GM21528 (cell line): ENCODE measurements around the gene EIF6.

Experiments used
- ATAC-seq: cut with Tn5 transposase; IDR thresholded peaks from one replicate; pipeline ENCODE4 v1.9.1; 2021; ENCODE audit warnings: mild to moderate bottlenecking, moderate library complexity; ENCODE audit not compliant: unreplicated experiment, low FRiP score

The EIF6 gene

DNA sequence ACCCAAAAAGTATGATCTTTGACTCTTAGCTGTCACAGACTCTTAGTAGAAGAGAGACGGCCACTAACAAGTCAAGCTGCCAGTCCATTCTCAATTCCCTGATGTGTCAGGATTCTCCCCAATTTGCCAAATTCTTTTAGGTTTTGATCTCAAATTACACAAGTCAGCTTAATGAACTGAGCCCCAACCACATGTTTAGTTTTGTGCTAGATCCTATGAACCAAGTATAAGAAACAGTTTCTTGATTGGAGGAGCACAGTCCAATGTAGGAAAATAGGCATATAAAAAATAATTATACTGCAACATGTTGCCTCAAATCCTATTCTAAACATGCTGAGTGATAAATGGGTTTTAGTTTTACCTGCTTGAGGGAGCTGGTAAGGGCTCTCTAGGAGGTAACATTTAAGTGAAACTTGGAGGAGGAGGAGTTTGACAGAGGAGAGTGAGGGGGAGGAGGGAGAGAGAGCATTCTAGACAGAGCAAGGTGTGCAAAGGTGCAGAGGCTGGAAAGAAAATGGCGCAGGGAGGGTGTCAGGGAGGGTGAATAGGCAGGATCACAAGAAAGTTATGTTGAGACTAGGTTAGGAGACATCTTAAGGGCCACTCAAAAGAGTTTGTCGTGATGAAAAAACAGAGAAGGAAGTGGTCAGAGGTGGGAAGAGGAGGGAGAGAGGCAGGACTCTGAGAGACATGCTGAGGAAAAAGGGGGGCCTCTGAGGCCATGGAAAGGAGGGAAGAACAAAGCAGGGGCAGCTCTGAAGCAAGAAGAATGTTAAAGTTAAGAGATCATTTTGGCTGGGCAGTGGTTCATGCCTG, 30.5 kb upstream of the EIF6 start:
- no peak for ATAC-seq

- ATAC-seq: no peak
These were observed 27.7 kb upstream of the EIF6 start for GRCh38 chr20:35312318-35312717.

DNA sequence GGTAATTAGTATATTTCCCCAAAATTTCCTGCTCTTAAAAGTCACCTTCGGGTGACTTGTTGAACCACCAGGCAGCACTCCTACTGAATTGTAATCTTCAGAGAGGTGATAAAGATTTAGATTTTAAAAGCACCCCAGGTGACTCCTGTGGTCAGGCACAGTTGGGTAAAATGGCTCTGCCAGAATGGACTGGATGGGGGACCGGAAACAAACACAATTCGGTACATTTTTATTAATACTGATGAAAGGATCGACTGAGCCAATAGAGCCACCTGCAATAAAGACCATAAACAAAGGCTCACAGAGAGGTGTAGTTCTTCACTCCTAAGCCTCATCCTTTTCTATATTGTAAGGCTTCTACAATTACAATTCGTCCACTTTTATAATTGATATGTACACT, 27.2 kb upstream of the EIF6 start:
- no peak for ATAC-seq

GRCh38 chr20:35311409-35311808, 26.8 kb upstream of the EIF6 start:
- ATAC-seq: no peak

DNA sequence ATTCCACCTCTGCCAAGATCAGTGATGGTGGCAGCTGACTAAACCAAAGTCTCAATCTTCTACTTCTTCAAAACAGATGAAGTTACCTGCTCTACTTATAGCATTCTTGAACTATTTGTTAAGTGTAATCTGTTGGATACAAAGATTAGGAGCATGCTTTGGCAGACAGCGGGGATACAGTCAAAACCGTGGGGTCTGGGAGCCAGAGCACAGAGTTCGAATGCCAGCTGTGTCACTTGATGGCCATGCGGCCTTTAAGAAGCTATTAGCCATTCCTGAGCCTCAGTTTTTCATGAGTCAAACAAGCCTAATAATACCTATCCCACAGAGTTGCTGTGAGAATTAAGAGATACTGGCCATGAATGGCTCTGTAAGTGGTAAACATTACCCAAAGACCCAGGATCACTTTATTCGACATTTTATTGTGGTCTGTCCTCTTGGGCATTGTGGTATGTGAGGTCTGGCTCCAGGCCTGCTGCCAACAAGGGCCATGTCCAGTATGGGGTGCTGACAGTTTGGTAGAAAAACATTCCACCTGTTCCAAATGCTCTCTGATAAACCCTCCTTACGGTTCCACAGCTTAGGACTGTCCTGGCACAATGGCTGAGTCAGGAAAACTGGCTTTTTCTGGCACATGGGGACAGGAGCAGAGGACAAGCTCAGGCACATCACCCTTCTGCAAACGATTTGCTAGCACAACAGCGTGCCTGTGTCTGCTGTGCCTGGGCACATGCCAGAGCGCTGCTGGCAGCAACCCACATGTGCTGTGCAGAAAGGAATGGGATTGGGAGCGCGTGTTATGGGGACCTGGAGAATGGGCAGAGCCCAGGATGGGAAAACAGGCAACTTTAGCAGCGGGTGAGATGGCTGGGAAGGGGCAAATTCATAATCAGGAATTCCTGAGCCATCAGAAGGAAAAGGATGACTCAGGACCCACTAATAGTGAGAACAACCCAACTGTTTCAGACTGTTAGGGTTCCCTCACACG, 23.4 kb upstream of the EIF6 start:
- ATAC-seq: no peak

GRCh38 chr20:35306931-35307517, 22.5 kb upstream of the EIF6 start:
- no peak for ATAC-seq

DNA sequence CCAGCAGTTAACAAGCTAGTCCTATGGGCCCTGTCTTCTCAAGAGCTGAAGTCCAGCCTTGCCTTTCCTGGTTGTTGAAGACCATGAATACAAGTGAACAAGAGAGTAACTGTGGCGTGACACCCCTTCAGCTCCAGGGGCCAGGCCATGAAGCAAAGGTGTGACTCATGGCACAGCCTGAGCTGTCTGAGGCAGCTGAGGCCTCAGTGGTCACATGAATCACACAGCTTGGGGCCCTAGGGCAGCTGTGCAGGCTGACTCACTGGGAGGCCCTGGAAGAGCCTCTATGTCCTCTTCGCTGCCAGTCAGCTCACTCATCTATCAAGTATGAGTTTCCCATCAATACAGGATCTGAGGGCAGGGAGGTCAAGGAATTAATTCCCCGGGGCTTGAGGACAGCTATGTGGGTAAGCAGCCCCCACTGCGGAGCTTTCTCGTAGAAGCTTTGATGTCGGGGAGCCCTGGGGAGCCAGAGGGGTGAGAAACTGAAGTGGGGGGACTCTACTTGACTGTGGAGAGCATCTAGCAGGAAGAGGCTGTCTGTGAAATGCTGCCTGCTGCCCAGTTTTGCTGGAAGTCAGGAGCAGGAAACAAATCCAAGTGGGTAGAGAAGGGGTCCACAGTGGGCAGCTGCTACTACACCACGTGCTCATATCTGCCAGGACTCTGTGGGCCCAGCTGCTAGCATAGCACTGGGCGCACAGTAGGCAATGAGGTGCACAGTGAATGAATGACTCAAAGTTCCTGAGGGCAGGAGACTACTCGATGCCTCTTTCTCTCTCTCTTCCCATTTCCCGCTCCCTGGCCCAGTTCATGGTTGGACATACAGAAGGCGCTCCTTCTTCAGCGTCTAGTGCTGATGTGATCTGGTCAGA, 21.3 kb upstream of the EIF6 start:
- no peak for ATAC-seq

DNA sequence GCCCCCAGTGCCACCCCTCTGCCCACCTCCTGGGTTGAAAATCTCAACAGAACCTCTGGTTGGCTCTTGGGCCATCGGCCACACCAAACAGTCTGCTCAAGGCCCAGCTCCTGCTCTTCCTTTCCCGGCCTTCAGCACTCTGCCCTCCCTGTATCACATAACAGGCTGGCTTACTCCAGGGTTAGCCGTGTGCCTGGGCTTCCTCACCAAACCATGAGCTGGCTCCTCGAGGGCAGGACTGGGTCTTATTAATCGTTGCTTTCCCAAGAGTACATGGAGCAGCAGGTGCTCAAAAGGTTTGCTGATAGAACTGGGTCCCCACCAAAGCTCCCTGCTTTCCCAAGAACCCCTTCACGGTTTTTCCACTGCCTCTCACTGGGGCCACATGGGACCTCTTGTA, 20.4 kb upstream of the EIF6 start:
- ATAC-seq: no peak

GRCh38 chr20:35303735-35304491, 19.3 kb upstream of the EIF6 start:
- ATAC-seq: no peak

DNA sequence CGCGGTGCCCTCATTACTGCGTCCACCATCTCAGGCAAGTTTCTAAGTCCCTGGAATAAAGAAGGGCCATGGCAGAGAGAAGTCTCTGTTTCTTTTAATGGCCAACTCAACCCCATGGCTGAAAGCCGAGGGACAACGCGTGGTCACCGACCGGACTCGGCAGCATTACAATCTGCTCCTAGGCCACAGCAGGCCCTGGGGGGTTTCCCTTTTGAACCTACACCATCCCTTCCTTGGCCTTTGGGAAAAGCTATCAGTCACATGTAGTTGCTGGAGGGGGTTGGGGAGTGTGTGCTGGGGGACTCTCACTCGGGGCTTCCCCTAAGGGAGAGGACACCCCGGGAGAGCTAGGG, 18.8 kb upstream of the EIF6 start:
- no peak for ATAC-seq

- ATAC-seq: no peak
These were observed 18.1 kb upstream of the EIF6 start for GRCh38 chr20:35302421-35303335.

GRCh38 chr20:35301426-35301825, 16.9 kb upstream of the EIF6 start:
- no peak for ATAC-seq

DNA sequence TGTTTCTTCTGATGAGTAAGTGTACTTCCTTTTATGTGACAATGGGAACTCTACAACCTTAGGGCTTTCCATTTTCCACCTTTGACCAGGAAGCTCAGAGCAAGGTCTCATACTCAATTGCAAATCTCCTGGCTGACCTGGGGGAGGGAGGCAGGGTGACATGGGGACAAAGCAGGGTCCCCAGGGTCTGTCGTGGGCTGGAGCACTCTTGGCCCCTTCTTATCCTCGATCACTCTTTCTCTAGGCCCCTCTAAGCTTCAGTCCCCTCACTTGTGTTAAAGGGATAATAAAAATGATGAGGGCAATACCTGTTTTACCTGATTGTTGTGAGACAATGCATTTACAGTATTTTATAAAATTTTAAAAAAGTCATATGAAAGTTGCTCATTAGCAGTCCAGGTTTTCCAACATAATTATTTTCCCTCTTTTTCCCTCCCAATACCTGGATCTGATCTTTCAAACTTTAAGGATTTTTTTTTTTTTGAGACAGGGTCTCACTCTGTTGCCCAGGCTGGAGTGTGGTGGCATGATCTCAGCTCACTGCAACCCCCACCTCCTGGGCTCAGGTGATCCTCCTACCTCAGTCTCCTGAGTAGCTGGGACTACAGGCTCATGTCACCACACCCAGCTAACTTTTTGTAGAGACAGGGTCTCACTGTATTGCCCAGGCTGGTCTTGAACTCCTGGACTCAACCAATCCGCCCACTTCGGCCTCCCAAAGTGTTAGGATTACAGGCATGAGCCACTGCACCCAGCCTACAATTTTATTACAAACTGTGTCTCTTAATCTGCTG, 16.1 kb upstream of the EIF6 start:
- ATAC-seq: no peak

GRCh38 chr20:35299780-35300179, 15.2 kb upstream of the EIF6 start:
- no peak for ATAC-seq

DNA sequence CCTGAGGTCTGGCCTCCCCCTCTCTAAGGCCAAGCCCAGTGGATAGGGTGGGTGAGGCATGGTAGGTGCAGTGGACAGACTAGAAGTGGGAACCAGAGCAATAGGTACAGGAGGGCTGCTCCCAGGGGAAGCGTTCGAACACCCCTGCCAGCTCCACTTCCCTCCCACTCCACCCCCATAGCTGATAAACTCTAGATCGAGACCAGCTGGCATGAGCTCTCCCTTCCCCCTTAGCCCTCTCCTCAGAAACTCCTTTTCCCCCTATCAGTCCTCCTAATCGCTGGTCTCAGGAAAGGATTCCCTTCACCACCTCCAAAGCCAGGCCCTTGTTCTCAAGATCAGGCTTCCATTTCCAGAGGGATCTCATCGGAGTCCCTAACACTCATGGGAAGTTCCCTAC, 13.7 kb upstream of the EIF6 start:
- ATAC-seq: no peak

DNA sequence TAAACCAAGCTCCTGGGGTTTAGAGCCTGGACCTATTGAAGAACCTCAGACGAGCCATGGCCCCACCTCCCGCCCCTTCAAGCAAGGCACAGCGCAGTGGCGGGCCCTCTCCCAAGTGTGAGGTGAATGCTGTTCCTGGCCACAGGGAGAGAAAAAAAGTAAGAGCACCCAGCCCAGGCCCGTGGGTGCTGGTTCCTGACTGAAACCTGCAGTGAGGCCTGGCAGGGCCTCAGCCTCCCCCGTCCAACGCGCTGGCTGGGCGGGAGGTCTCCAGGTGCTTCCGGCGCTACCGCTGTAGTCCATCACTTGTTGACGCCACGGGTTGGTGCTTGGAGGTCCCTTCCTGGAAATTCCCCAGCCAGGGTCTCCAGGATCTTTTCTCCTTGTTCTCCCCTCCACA, 13.2 kb upstream of the EIF6 start:
- ATAC-seq: no peak

DNA sequence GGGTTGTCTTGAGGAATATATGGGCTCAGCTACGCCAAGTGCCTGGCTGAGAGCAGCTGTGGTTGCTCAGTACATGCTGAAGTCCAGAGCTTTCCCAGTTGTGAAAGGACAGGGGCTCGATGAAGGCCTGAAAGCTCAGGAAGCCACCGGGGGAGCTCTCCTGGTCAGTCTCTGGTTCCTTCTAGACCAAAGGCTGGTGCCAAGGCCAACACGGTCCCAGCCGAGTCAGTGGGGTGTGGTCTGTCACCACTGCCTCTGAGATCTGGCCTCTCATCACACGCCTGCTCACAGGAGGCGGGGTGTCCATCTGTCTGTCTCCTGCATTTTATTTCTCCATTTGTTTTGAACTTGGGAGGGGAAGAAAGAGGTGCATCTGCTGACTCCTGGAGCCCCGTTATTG, 12.6 kb upstream of the EIF6 start:
- ATAC-seq: no peak

- no peak for ATAC-seq
These were observed 11.6 kb upstream of the EIF6 start for GRCh38 chr20:35296101-35296554.
